CD14-positive monocyte (primary cell): ENCODE data around the gene CARD9. TPM values are rescaled to one million over a fixed set of nuclear protein-coding genes. Genes with fewer than 3 reads are reported as not detected.

Source experiments
- DNase-seq, 3 donors: peaks; one replicate each; pipeline ENCODE4 v3.0.0-alpha.2; 2011 to 2022
- H2AFZ ChIP-seq: 2 replicates; pipeline ENCODE4 v1.6.0; 2012; ENCODE audit warnings: mild to moderate bottlenecking, low read depth, low read length, inconsistent platforms; ENCODE audit not compliant: insufficient read depth, poor library complexity, severe bottlenecking
- H3K27ac ChIP-seq, 2 donors: 1 replicate in 1 of 2; 2 replicates in 1 of 2; pipeline ENCODE4 v1.5.1; 2012 to 2013; ENCODE audit warnings: low read length in 2 of 2, control low read depth in 1 of 2, inconsistent platforms in 1 of 2, low read depth in 1 of 2, mild to moderate bottlenecking in 1 of 2
- H3K27me3 ChIP-seq, 2 donors: one replicate each; pipeline versions ENCODE4 v1.6.0 to v1.6.1; 2011 to 2013; ENCODE audit warnings: low read length in 2 of 2; ENCODE audit not compliant: control insufficient read depth in 2 of 2, insufficient read depth in 2 of 2
- H3K36me3 ChIP-seq, 2 donors: replicated peaks in 1 of 2; 1 replicate in 1 of 2; 2 replicates in 1 of 2; pipeline versions ENCODE4 v1.5.1 to v1.6.1; 2012 to 2013; ENCODE audit warnings: low read length in 2 of 2, control low read depth in 1 of 2, inconsistent platforms in 1 of 2, mild to moderate bottlenecking in 1 of 2; ENCODE audit not compliant: insufficient read depth in 2 of 2, control insufficient read depth in 1 of 2
- H3K4me1 ChIP-seq, 2 donors: 1 replicate in 1 of 2; 2 replicates in 1 of 2; pipeline versions ENCODE4 v1.5.1 to v1.6.1; 2012 to 2013; ENCODE audit warnings: low read length in 2 of 2, control low read depth in 1 of 2, inconsistent platforms in 1 of 2, mild to moderate bottlenecking in 1 of 2, moderate library complexity in 1 of 2; ENCODE audit not compliant: insufficient read depth in 2 of 2, control insufficient read depth in 1 of 2
- H3K4me2 ChIP-seq: replicated peaks from 2 replicates; pipeline ENCODE3; 2012; ENCODE audit warnings: low read length, moderate library complexity, mild to moderate bottlenecking; ENCODE audit not compliant: poor library complexity, severe bottlenecking; ENCODE audit errors: extremely low read depth
- H3K4me3 ChIP-seq, 3 experiments: fragments of 200-600 bp in 1 of 3; sonication (generic) in 1 of 3; replicated peaks in 1 of 3; 1 replicate in 2 of 3; 2 replicates in 1 of 3; pipeline ENCODE4 v1.5.1; 2011 to 2013; ENCODE audit warnings: low read length in 3 of 3, mild to moderate bottlenecking in 3 of 3, control low read depth in 2 of 3, low read depth in 2 of 3, inconsistent platforms in 1 of 3, moderate library complexity in 1 of 3
- H3K79me2 ChIP-seq: 2 replicates; pipeline ENCODE4 v1.6.0; 2012; ENCODE audit warnings: mild to moderate bottlenecking, control low read depth, inconsistent platforms, low read length, moderate library complexity; ENCODE audit not compliant: insufficient read depth
- H3K9ac ChIP-seq: 2 replicates; pipeline ENCODE4 v1.6.0; 2017; ENCODE audit warnings: low read length, mild to moderate bottlenecking; ENCODE audit not compliant: insufficient read depth, poor library complexity, severe bottlenecking
- H3K9me3 ChIP-seq, 2 donors: replicated peaks in 1 of 2; 1 replicate in 1 of 2; 2 replicates in 1 of 2; pipeline versions ENCODE4 v1.5.1 to v1.6.1; 2012 to 2013; ENCODE audit warnings: low read length in 2 of 2, control low read depth in 1 of 2; ENCODE audit not compliant: control insufficient read depth in 1 of 2, insufficient read depth in 1 of 2
- H4K20me1 ChIP-seq: 2 replicates; pipeline ENCODE4 v1.6.0; 2012; ENCODE audit warnings: mild to moderate bottlenecking, low read length, control low read depth, moderate library complexity; ENCODE audit not compliant: insufficient read depth
- H3K27ac Mint-ChIP-seq, 7 donors: one replicate each; pipeline ENCODE4 v1.8.0; 2020; ENCODE audit warnings: mild to moderate bottlenecking in 7 of 7, mixed read lengths in 7 of 7, moderate library complexity in 6 of 7, inconsistent platforms in 2 of 7
- H3K27me3 Mint-ChIP-seq, 3 donors: one replicate each; pipeline ENCODE4 v1.8.0; 2021 to 2022; ENCODE audit warnings: low read depth in 3 of 3, mild to moderate bottlenecking in 3 of 3, mixed read lengths in 3 of 3, moderate library complexity in 3 of 3, inconsistent platforms in 1 of 3
- H3K36me3 Mint-ChIP-seq, 2 donors: one replicate each; pipeline ENCODE4 v1.8.0; 2020; ENCODE audit warnings: mixed read lengths in 2 of 2, inconsistent platforms in 1 of 2, mild to moderate bottlenecking in 1 of 2
- H3K4me1 Mint-ChIP-seq: one replicate; pipeline ENCODE4 v1.8.0; 2020; ENCODE audit warnings: mild to moderate bottlenecking, mixed read lengths
- H3K4me3 Mint-ChIP-seq, 2 donors: one replicate each; pipeline ENCODE4 v1.8.0; 2020; ENCODE audit warnings: mild to moderate bottlenecking in 2 of 2, mixed read lengths in 2 of 2, moderate library complexity in 1 of 2
- H3K9me3 Mint-ChIP-seq, 7 donors: one replicate each; pipeline ENCODE4 v1.8.0; 2020 to 2022; ENCODE audit warnings: mixed read lengths in 7 of 7, mild to moderate bottlenecking in 6 of 7, moderate library complexity in 6 of 7, inconsistent platforms in 2 of 7
- CTCF ChIP-seq: fragments of 200-600 bp; IDR thresholded peaks from one replicate; pipeline ENCODE4 v1.8.0; 2022; ENCODE audit warnings: antibody characterized with exemption, mild to moderate bottlenecking
- WGBS: methylation state at CpG from one replicate; pipeline ENCODE4 v1.1.5; 2013; ENCODE audit warnings: missing lambda C conversion rate; ENCODE audit not compliant: insufficient coverage; 5-methylcytosine and 5-hydroxymethylcytosine counted together
- intact Hi-C, 2 donors: fragments of 100-400 bp; cut with micrococcal nuclease; formaldehyde crosslinking; loops; one replicate each; pipeline versions ENCODE4 v1.15.0 to v1.15.1; 2023
- polyA plus RNA-seq, 3 donors: library from polyadenylated mRNA; depleted of rRNA in 1 of 3; unstranded in 2 of 3; stranded (reverse) in 1 of 3; fragments of 300-500 nt in 2 of 3; fragments of >200 nt in 1 of 3; fragmentation: Illumina TruSeq in 2 of 3; gene quantifications; 1 replicate in 2 of 3; 2 replicates in 1 of 3; pipeline ENCODE4 v1.2.3, GENCODE V29; 2012 to 2021

The CARD9 gene
- polyA plus RNA-seq, 3 donors = 34.3 to 108 (median 41.4) TPM

DNA sequence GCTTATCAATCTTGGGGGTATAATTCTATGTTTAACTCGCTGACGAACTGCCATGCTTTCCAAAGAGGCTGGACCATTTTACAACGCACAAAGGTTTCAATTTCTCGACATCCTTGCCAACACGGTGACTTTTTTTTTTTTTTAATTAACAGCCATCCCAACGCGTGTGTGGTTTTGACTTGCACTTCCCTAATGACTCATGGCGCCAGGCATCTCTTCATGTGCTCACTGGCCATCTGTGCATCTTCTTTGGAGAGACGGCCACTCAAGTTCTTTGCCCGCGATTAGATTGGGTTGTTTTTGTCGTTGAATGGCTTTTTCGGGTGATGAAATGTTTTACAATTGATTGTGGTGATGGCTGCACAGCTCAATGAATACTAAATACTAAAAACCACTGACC is 12.5 kb upstream of the CARD9 start:
- no peak overlapping the region for H3K27ac ChIP-seq
- Mint-ChIP-seq H3K9me3 (no peaks in the 10 kb centered on the region), H3K4me1 (peaks cover 6% of the 10 kb centered on the region), H3K36me3 (peaks cover 67 to 79% of the 10 kb centered on the region in 2 donors), H3K4me3 (no peak overlapping the region), H3K27ac (peak overlapping the region in 4 of 7 donors; percentile 0 to 17 (median 14)), H3K27me3 (no peaks in the 10 kb centered on the region)
- WGBS = 32% methylated on average over 6 of the region's 13 CpGs
- H3K36me3 ChIP-seq = peaks cover 60 to 92% of the 10 kb centered on the region in 2 donors
- no peaks in the 10 kb centered on the region for H3K79me2 ChIP-seq
- no peaks in the 10 kb centered on the region for H3K27me3 ChIP-seq
- H3K4me3 ChIP-seq = no peak overlapping the region
- H3K4me1 ChIP-seq = no peaks in the 10 kb centered on the region
- no peak overlapping the region for H3K4me2 ChIP-seq
- no peak overlapping the region for H2AFZ ChIP-seq
- intact Hi-C loops = no loop called here
- TF ChIP-seq CTCF = no peak
- H3K9ac ChIP-seq = no peak overlapping the region
- H3K9me3 ChIP-seq = no peaks in the 10 kb centered on the region
- peak in 1 of 3 donors; percentile 47 for DNase-seq
- H4K20me1 ChIP-seq = no peaks in the 10 kb centered on the region

DNA sequence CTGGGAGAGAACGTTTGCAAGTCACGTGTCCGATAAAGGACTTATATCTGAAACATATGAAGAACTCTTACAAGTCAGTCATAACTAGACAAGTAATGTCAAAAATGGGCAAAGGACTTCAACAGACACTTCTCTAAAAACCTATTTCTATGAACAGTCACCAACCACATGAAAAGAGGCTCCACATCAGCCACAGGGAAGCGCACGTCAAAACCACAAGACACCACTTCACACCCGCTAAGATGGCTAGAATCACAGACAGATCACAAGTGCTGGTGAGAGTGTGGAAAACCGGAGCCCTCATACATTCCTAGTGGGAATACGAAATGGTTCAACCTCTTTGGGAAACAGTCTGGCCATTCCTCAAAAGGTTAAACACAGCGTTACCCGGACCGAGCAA is 11.5 kb upstream of the CARD9 start:
- Mint-ChIP-seq H3K9me3 (no peaks in the 10 kb centered on the region), H3K27ac (no peak overlapping the region), H3K36me3 (peaks cover 65 to 78% of the 10 kb centered on the region in 2 donors), H3K4me1 (peaks cover 6% of the 10 kb centered on the region), H3K4me3 (no peak overlapping the region), H3K27me3 (no peaks in the 10 kb centered on the region)
- H4K20me1 ChIP-seq = no peaks in the 10 kb centered on the region
- no peak overlapping the region for H3K4me2 ChIP-seq
- H3K36me3 ChIP-seq = peaks cover 67 to 94% of the 10 kb centered on the region in 2 donors
- no peaks in the 10 kb centered on the region for H3K4me1 ChIP-seq
- H3K9me3 ChIP-seq = no peaks in the 10 kb centered on the region
- WGBS = 100% methylated on average over 1 of the region's 11 CpGs
- intact Hi-C loops = no loop called here
- H3K4me3 ChIP-seq = no peak overlapping the region
- no peak overlapping the region for H3K27ac ChIP-seq
- TF ChIP-seq CTCF = no peak
- no peaks in the 10 kb centered on the region for H3K79me2 ChIP-seq
- no peak overlapping the region for H2AFZ ChIP-seq
- no peak for DNase-seq
- H3K9ac ChIP-seq = no peak overlapping the region
- no peaks in the 10 kb centered on the region for H3K27me3 ChIP-seq
